Liver (tissue), 9 donors: ENCODE measurements around the gene SPATS2L. TPM values are rescaled to one million over a fixed set of nuclear protein-coding genes. Genes with fewer than 3 reads are reported as not detected.

Experiments used
- DNase-seq: peaks from one replicate; pipeline ENCODE4 v3.0.0-alpha.2; 2017; ENCODE audit warnings: low spot score
- H3K27ac ChIP-seq, 2 donors: one replicate each; pipeline ENCODE4 v1.7.0; 2013; ENCODE audit warnings: inconsistent platforms in 2 of 2, low read length in 2 of 2, control low read depth in 1 of 2, low read depth in 1 of 2, mild to moderate bottlenecking in 1 of 2
- H3K27me3 ChIP-seq, 4 donors: one replicate each; pipeline versions ENCODE4 v1.6.1 to v1.7.0; 2013; ENCODE audit warnings: low read length in 3 of 4, inconsistent platforms in 1 of 4, mild to moderate bottlenecking in 1 of 4, moderate library complexity in 1 of 4; ENCODE audit not compliant: control insufficient read depth in 4 of 4, insufficient read depth in 4 of 4
- H3K36me3 ChIP-seq, 4 donors: one replicate each; pipeline versions ENCODE4 v1.6.1 to v1.7.0; 2013; ENCODE audit warnings: low read length in 3 of 4, mild to moderate bottlenecking in 3 of 4, low read depth in 1 of 4, moderate library complexity in 1 of 4; ENCODE audit not compliant: control insufficient read depth in 4 of 4, insufficient read depth in 3 of 4
- H3K4me1 ChIP-seq, 4 donors: one replicate each; pipeline versions ENCODE4 v1.6.1 to v1.7.0; 2013; ENCODE audit warnings: low read length in 3 of 4, mild to moderate bottlenecking in 3 of 4, moderate library complexity in 1 of 4; ENCODE audit not compliant: control insufficient read depth in 4 of 4, insufficient read depth in 4 of 4
- H3K4me3 ChIP-seq, 3 donors: one replicate each; pipeline versions ENCODE4 v1.6.1 to v1.7.0; 2013; ENCODE audit warnings: low read length in 3 of 3, control low read depth in 1 of 3, low read depth in 1 of 3, mild to moderate bottlenecking in 1 of 3
- H3K9ac ChIP-seq, 2 donors: one replicate each; pipeline ENCODE4 v1.7.0; 2013; ENCODE audit warnings: low read length in 2 of 2, mild to moderate bottlenecking in 2 of 2, moderate library complexity in 2 of 2, control low read depth in 1 of 2, low read depth in 1 of 2
- H3K9me3 ChIP-seq, 4 donors: one replicate each; pipeline versions ENCODE4 v1.6.1 to v1.7.0; 2013; ENCODE audit warnings: low read length in 3 of 4; ENCODE audit not compliant: control insufficient read depth in 4 of 4
- EGR1 ChIP-seq, 2 donors: IDR thresholded peaks; 2 replicates each; pipeline ENCODE4 v1.6.1; 2016 to 2018; ENCODE audit warnings: antibody characterized with exemption in 2 of 2, low read depth in 2 of 2
- FOXA1 ChIP-seq: IDR thresholded peaks from 2 replicates; pipeline ENCODE4 v1.6.1; 2016; ENCODE audit warnings: antibody characterized with exemption
- FOXA2 ChIP-seq: IDR thresholded peaks from 2 replicates; pipeline ENCODE4 v1.6.1; 2016; ENCODE audit warnings: antibody characterized with exemption
- GABPA ChIP-seq, 2 donors: IDR thresholded peaks in 1 of 2; conservative IDR thresholded peaks in 1 of 2; 2 replicates each; pipeline ENCODE4 v1.6.1; 2016; ENCODE audit warnings: antibody characterized with exemption in 2 of 2, mild to moderate bottlenecking in 1 of 2, moderate library complexity in 1 of 2
- HNF4G ChIP-seq: IDR thresholded peaks from 2 replicates; pipeline ENCODE4 v1.6.1; 2016; ENCODE audit warnings: antibody characterized with exemption
- JUND ChIP-seq, 2 donors: IDR thresholded peaks; 2 replicates each; pipeline ENCODE4 v1.6.1; 2016; ENCODE audit warnings: antibody characterized with exemption in 2 of 2
- RAD21 ChIP-seq, 2 donors: IDR thresholded peaks; 2 replicates each; pipeline ENCODE4 v1.6.1; 2016; ENCODE audit warnings: antibody characterized with exemption in 2 of 2, mild to moderate bottlenecking in 2 of 2
- RXRA ChIP-seq, 2 donors: IDR thresholded peaks; 2 replicates each; pipeline ENCODE4 v1.6.1; 2017 to 2018; ENCODE audit warnings: antibody characterized with exemption in 2 of 2, mild to moderate bottlenecking in 1 of 2
- SP1 ChIP-seq: IDR thresholded peaks from 2 replicates; pipeline ENCODE4 v1.6.1; 2018; ENCODE audit warnings: antibody characterized with exemption, mild to moderate bottlenecking
- TAF1 ChIP-seq: conservative IDR thresholded peaks from 2 replicates; pipeline ENCODE4 v1.6.1; 2016; ENCODE audit warnings: antibody characterized with exemption, mild to moderate bottlenecking
- WGBS: extraction: QIAGEN DNeasy Blood & Tissue Kit; methylation state at CpG from one replicate; pipeline ENCODE4 v1.1.7; 2013; 5-methylcytosine and 5-hydroxymethylcytosine counted together
- polyA plus RNA-seq, 2 donors: library from polyadenylated mRNA; stranded (reverse) in 1 of 2; unstranded in 1 of 2; fragments of 200-250 nt in 1 of 2; fragments of >200 nt in 1 of 2; fragmentation: Nextera tagmentation in 1 of 2; extraction: Ambion mirVana in 1 of 2; gene quantifications; one replicate each; pipeline versions ENCODE4 v1.2.1 to v1.2.3, GENCODE V29; 2013 to 2015
- total RNA-seq, 2 donors: library from RNA; depleted of rRNA; stranded (reverse); fragments of >200 nt; gene quantifications; one replicate each; pipeline ENCODE4 v1.2.3, GENCODE V29; 2014
- TF ChIP-seq, protein P1 (sequence below): IDR thresholded peaks from 2 replicates; pipeline ENCODE4 v1.6.1; 2016; ENCODE audit warnings: antibody characterized with exemption, mild to moderate bottlenecking
- TF ChIP-seq, protein P2 (sequence below): IDR thresholded peaks from 2 replicates; pipeline ENCODE4 v1.6.1; 2016; ENCODE audit warnings: antibody characterized with exemption
- TF ChIP-seq, protein P3 (sequence below): IDR thresholded peaks from 2 replicates; pipeline ENCODE4 v1.6.1; 2016; ENCODE audit warnings: antibody characterized with exemption
- donor health status: healthy.
- donor health status: healthy.
- donor health status: healthy.
- donor health status: healthy.
- donor health status: healthy.

SPATS2L gene
- total and polyA plus RNA-seq, 4 donors = 31.4 to 49.9 (median 42.4) TPM

DNA sequence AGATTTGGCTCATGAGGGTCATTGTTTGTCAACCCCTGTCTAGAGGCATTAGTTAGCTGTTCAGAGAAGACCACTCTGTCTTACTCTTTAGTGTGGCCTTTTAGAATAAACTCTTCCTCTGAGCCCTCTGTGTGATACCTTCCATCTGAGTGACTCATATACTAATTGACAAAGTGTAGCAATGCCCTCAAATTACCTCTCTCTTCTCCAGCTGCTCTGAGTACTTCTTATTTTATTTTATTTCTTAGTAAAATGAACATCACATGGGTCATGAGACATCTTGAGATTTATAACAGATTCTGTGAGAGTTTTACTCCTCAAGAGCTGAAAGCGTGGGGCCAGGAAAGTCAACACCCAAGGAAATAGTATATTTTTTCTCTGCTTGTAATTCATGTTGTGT is 136.0 kb downstream of the SPATS2L start:
- Histone ChIP-seq H3K4me1 (peaks cover 0 to 4% (median 0%) of the 10 kb centered on the region in 4 donors), H3K27ac (no peak overlapping the region), H3K36me3 (peaks cover 3 to 49% (median 22%) of the 10 kb centered on the region in 4 donors)

DNA sequence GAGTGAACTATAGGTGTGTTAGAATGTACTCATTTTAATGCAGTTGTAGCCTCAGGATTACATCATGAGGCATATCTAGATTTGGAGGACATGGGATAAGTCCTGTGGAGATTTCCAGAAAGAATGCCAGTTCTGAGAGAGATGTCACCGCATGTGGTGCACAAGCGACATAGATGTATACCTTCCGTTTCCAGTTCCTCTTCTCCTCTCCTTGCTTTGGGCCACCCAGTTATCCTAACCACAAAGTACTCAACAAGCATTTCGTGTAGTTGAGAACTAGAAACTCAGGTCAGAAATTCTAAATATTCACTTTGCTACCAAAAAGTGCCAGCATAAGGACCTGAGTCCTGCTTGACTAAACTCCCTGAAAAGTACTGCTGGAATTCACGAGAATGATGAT is 136.9 kb downstream of the SPATS2L start:
- WGBS = 79% methylated on average over 5 of the region's 5 CpGs
- TF ChIP-seq, protein P1, sequence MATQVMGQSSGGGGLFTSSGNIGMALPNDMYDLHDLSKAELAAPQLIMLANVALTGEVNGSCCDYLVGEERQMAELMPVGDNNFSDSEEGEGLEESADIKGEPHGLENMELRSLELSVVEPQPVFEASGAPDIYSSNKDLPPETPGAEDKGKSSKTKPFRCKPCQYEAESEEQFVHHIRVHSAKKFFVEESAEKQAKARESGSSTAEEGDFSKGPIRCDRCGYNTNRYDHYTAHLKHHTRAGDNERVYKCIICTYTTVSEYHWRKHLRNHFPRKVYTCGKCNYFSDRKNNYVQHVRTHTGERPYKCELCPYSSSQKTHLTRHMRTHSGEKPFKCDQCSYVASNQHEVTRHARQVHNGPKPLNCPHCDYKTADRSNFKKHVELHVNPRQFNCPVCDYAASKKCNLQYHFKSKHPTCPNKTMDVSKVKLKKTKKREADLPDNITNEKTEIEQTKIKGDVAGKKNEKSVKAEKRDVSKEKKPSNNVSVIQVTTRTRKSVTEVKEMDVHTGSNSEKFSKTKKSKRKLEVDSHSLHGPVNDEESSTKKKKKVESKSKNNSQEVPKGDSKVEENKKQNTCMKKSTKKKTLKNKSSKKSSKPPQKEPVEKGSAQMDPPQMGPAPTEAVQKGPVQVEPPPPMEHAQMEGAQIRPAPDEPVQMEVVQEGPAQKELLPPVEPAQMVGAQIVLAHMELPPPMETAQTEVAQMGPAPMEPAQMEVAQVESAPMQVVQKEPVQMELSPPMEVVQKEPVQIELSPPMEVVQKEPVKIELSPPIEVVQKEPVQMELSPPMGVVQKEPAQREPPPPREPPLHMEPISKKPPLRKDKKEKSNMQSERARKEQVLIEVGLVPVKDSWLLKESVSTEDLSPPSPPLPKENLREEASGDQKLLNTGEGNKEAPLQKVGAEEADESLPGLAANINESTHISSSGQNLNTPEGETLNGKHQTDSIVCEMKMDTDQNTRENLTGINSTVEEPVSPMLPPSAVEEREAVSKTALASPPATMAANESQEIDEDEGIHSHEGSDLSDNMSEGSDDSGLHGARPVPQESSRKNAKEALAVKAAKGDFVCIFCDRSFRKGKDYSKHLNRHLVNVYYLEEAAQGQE = no peak
- TF ChIP-seq RXRA (IDR thresholded peaks at IDR 0.05) (no peak), FOXA1 (no peak), SP1 (no peak), JUND (IDR thresholded peaks at IDR 0.05) (no peak), FOXA2 (no peak), TAF1 (no peak), GABPA (IDR thresholded peaks at IDR 0.05 in 1 of 2, conservative IDR thresholded peaks at IDR 0.05 in 1 of 2) (no peak), HNF4G (no peak)
- TF ChIP-seq, protein P2, sequence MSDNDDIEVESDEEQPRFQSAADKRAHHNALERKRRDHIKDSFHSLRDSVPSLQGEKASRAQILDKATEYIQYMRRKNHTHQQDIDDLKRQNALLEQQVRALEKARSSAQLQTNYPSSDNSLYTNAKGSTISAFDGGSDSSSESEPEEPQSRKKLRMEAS = no peak
- TF ChIP-seq, protein P3, sequence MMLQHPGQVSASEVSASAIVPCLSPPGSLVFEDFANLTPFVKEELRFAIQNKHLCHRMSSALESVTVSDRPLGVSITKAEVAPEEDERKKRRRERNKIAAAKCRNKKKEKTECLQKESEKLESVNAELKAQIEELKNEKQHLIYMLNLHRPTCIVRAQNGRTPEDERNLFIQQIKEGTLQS = no peak
- no peaks in the 10 kb centered on the region for H3K9me3 ChIP-seq
- H3K4me1 ChIP-seq = peaks cover 0 to 4% (median 0%) of the 10 kb centered on the region in 4 donors
- peaks cover 3 to 49% (median 19%) of the 10 kb centered on the region in 4 donors for H3K36me3 ChIP-seq
- H3K9ac ChIP-seq = no peak overlapping the region
- no peak overlapping the region for H3K27ac ChIP-seq
- no peak overlapping the region for H3K4me3 ChIP-seq
- H3K27me3 ChIP-seq = no peaks in the 10 kb centered on the region
- no peak for DNase-seq

More for the DNA sequence above, 136.0 kb downstream of the SPATS2L start:
- no peak overlapping the region for H3K4me3 ChIP-seq
- TF ChIP-seq, protein P2 = no peak
- TF ChIP-seq RAD21 (IDR thresholded peaks at IDR 0.05) = no peak
- no peak for TF ChIP-seq FOXA2
- TF ChIP-seq RXRA (IDR thresholded peaks at IDR 0.05) = no peak
- no peak for TF ChIP-seq SP1
- TF ChIP-seq, protein P1 = no peak
- no peak for TF ChIP-seq EGR1 (IDR thresholded peaks at IDR 0.05; ENCODE audit: low read depth in 2 of 2)
- H3K27me3 ChIP-seq = no peaks in the 10 kb centered on the region
- no peak for DNase-seq
- WGBS = 91% methylated on average over 1 of the region's 1 CpG
- no peak overlapping the region for H3K9ac ChIP-seq
- H3K9me3 ChIP-seq = no peaks in the 10 kb centered on the region
